GM12892 (cell line): ENCODE measurements around the gene SYNDIG1.

Experiments
- POLR2A ChIP-seq: IDR thresholded peaks from 2 replicates; pipeline ENCODE4 v1.6.1; 2011; ENCODE audit warnings: low read depth, low read length, control low read depth
- POLR2AphosphoS5 ChIP-seq: IDR thresholded peaks from 2 replicates; pipeline ENCODE4 v1.6.1; 2011; ENCODE audit warnings: low read depth, low read length, control low read depth

DNA sequence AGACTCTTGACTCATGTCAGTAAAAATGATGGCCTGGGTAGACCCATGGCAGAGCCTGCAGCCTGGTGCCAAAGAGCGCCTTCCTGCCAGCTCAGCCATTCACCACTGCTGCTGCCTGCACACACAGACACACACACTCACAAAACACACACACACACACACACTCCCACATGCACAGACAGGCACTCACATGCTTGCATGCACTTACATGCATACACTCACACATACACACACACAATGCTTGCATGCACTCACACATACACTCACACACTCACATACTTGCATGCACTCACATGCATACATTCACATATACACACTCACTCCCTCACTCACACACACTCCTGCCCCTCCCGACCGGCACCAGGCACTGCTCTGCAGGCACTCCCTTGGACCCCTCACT lies 18.0 kb upstream of the SYNDIG1 start:
- TF ChIP-seq POLR2A (no peak), POLR2AphosphoS5 (no peak)
